IPS-NIHi7 (cell line): ENCODE results near the gene ALOX5.
"Not testable (repeated sequence)": the region's sequence is repeated elsewhere in the genome, so short reads cannot be mapped to it uniquely, and the experiment has no call there.

ENCODE experiments used
- DNase-seq: peaks from one replicate; pipeline ENCODE4 v3.0.0; 2012; ENCODE audit warnings: mixed read lengths; ENCODE audit errors: extremely low spot score

The ALOX5 gene

DNA sequence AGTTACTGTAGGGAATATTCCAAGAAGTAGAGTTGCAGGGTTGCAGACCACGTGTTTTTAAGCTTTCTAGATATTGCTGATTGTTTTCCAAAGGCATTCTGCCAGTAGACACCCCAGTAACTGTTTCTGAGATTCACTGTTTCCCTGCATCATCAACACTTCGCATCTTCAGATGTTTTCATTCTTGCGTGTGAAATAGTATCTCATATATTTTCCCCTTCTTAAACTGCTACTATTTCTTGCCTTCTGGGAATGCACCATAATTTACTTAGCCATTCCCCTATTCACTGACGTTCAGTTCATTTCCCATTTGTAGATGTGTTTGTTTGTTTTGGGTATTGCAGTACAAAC, 30.7 kb downstream of the ALOX5 start:
- no peak for DNase-seq

DNA sequence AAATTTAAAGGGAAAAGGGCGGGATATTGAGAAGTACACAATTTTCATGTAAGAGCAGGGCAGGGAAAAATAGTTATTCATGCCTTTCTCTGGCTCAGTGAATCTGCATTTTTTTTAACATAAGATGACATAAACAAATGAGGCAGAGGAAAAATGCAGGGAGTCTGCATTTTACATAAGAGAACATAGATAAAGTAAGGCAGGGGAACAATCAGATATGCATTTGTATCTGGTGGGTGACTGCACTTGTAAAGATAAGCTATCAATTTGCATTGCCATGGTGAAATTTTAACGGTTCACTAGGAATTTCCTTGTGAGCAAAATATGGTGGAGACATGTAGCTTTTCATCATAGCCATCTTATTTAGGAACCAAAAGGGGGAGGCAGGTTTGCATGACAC, 33.5 kb downstream of the ALOX5 start:
- no peak for DNase-seq

DNA sequence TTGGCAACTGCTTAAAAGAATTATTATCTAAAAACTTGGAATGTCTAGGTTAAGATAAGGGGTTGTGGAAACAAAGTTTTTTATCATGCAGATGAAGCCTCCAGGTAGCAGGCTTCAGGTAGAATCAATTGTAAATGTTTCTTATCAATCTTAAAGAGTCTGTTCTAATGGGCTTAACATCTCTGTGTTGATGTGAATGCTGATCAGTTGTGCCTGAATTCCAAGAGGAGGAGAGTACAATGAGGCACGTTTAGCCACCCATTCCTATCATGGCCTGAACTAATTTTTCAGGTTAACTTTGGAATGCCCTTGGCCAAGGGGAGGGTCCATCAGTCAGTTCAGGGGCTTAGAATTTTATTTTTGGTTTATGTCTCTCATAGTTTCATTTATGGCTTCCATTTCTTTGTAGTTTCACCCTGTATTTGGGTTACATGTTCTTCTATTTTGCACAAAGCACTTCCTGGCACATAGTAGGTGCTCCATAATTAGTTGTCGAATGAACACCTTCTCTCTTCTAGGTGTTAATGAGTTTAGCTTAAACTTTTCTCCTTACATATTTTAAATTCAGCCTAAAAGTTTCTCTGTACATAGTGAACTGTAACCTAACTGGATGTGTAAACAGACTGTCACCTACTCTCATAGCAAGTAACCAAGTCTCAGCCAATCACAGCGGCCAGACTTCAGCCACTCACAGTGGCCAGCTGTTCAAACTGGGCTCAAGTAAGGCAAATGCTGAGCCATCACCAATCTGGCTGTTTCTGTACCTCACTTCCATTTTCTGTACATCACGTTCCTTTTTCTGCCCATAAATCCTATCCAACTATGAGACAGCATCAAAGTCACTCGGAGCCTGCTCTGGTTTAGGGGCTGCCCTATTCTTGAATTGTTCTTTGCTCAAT, 34.7 kb downstream of the ALOX5 start:
- no peak for DNase-seq

DNA sequence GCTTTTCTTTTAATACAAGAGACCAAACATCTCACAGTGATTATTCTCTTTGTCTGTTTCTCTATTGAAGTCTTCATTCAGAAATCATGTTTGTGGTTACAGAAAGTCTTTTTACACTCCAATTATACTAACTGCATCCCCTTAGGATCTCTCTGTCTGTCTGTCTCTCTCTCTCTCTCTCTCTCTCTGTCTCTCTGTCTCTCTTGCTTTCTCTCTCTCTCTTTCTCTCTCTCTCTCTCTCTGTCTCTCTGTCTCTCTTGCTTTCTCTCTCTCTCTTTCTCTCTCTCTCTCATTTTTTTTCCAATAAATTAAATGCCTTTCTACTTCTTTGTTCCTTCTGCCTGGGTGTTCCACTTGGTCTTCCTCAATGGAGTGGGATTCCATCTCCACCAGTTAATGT, 35.3 kb downstream of the ALOX5 start:
- DNase-seq, result not testable (repeated sequence)

DNA sequence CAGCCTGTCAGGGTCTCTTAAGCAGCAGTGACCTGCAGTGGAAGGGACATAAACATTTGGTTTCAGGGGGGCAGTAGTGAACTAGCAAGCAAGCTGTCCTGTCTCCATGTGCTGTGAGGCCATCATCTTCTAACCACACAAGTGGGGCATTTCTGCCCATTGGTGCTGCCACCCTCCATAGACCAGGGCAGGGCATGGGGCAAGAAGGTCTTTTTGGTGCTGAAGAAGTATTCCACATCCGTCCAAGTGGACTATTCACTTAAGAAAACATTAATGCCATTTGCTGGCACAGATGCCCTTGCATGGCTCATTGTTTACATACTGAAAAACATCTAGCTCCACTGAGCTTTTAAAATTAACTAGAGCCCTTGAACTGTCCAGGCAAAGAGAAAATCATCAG, 35.8 kb downstream of the ALOX5 start:
- no peak for DNase-seq

DNA sequence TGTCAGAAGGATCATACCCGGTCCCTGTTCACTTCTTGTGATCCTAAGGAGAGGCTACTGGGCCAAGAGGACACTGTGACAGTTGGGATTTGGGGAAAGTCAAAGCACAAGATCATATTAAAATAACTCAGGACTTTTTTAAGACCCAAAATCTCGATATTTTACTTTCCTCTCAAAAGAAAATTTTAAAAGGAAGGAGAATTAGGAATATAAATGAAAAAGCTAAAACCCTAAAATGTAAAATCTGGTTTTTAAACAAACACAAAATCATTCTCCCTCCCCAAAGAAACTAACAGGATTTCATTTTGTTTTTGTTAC, 36.4 kb downstream of the ALOX5 start:
- DNase-seq, result no peak

DNA sequence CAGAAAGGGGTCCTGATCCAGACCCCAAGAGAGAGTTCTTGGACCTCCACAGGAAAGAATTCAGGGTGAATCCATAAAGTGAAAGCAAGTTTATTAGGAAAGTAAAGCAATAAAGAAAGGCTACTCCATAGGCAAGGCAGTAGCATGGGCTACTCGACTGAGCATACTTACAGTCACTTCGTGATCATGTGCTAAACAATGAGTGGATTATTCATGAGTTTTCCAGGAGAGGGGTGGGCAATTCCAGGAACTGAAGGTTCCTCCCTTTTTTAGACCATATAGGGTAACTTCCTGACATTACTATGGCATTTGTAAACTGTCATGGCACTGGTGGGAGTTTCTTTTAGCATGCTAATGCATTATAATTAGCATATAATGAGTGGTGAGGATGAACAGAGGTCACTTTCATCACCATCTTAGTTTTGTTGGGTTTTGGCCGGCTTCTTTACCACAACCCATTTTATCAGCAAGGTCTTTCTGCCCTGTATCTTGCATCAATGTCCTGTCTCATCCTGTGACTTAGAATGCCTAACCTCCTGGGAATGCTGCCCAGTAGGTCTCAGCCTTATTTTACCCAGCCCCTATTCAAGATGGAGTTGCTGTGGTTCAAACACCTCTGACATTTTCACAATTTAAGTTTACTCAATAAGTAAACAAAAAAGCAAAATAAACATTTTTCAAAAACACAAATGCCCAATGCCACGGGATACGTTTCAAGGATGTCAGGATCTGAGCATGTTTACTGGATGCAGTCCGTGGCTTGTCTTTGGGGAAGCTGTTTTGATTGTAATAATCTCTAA, 37.0 kb downstream of the ALOX5 start:
- no peak for DNase-seq

DNA sequence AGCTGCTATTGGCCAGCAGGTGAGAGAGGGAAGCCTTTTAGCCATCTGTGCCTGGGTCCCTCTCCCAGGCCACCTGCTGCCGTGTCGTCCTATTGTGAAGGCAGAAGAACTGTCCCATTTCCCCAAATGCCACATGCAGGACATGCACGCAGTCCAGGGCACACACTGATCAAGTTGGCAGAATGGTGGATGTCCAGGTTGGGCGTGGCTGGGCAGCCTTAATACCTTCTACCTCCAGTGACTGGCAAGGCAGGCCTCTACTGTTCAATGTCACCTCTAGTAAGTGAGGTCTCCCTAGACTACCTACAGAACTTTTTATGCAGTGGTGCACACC, 37.6 kb downstream of the ALOX5 start:
- DNase-seq, result no peak

DNA sequence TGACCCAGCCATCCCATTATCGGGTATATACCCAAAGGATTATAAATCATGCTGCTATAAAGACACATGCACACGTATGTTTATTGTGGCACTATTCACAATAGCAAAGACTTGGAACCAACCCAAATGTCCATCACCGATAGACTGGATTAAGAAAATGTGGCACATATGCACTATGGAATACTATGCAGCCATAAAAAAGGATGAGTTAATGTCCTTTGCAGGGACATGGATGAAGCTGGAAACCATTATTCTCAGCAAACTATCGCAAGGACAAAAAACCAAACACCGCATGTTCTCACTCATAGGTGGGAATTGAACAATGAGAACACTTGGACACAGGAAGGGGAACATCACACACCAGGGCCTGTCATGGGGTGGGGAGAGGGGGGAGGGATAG, 41.0 kb downstream of the ALOX5 start:
- not testable (repeated sequence) for DNase-seq

DNA sequence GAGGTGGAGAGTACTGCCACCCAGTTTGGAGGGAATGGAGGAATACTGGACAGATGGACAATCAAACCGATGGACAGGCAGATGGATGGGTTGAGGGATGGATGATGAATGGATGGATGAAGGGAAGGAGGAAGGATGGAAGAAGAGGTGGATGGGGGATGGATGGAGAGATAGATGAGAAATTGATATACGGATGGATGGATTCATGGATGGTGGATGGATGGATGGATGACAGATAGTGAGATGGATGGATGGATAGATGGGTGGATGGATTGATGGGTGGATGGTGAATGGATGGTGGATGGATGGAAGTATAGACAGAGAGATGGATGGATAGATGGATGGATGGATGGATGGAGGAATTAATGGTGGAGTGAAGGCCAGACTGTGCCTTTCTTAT, 42.6 kb downstream of the ALOX5 start:
- no peak for DNase-seq

DNA sequence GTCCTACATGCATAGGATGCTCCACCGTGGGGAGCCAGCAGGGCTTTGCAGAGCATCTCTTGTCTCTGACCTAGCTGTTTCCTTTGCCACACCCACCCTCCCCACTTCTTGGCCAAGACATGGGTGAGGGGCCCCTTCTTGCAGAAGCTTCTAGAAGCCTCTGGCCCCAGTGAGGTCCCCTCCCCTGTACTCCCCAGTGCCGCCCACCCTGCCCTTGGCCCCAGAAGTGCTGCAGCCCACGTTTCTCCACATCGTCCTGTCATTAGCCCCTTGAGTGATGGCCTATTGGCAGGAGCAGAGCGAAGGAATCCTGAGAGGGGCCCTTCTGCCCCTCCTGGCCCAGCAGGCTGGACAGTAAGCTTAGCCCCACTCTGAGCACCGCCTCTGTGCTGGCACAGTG, 43.7 kb downstream of the ALOX5 start:
- no peak for DNase-seq

DNA sequence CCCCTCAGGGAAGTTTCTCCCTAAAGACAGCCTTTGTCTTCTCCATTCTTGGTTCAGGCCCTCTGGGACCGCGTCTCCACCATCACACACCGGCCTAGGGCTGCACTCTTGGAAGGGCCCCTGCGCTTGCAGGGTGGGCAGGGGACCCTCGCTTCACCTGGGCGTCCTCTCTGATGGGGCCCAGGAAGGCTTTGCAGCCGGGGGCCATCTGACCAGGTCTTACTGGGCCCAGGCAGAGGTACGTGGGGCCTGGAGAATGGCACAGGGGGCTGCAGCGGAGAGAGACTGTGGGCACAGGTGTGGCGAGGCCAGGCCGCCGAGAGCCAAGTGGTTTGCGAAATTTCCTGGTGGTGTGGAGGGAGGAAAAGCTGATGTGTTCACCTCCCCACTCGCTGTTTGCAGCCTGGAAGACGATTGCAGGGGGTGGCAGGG, 44.4 kb downstream of the ALOX5 start:
- DNase-seq, result no peak

DNA sequence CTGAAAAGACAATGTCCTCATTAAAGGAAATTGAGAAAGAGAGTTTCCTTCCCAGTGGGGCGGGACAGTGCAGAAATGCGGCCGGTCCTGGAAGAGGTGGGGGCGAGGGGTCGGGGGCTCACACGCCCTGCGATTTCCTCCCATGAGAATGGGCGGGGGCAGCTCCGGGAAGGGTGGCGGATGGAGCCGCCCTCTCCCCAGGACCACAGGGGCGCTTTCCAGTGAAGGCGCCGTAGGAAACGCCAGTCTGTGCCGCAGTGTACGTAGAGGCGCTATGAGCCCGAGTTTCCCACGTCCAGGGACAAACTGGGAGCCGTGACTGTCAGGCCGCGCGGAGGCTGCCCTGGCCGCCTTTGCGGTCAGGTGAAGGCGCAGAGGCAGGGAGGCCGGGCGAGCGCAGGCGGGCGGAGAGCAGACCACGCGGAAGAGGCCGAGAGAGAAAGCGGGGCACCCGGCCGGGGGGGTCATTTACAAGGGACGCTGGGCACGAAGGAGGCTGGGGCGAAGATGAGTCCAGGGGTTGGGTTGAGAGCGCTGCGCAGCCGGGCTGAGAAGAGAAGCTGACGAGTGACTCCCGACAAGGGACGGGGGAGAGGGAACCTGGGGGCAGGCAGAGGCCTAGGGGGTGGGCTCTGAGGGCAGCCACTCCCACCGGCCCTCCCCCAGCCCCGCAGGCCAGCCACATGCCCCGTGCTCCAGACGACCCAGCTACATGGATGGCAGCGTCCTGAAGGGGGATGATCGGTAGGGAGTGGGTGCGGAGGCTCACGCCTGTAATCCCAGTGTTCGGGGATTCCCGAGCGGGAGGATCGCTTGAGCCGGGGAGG, 45.0 kb downstream of the ALOX5 start:
- DNase-seq, result peak; percentile 91

DNA sequence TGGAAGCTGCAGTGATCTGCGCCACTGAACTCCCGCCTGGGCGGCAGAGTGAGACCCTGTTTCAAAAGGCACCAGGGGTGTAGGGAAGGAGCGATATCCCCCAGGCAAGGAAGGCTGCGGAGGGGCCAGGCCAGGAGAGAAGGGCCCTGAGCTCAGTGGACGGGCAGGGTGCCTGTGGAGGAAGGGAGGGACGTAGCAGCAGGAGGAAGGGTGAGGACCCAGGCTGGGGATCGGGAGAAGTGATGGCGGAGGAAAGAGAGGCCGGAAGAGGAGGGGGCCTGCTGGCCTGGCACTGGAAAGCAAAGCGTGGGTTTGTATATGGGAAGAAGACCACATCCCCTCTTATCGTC, 45.6 kb downstream of the ALOX5 start:
- peak; percentile 28 for DNase-seq

DNA sequence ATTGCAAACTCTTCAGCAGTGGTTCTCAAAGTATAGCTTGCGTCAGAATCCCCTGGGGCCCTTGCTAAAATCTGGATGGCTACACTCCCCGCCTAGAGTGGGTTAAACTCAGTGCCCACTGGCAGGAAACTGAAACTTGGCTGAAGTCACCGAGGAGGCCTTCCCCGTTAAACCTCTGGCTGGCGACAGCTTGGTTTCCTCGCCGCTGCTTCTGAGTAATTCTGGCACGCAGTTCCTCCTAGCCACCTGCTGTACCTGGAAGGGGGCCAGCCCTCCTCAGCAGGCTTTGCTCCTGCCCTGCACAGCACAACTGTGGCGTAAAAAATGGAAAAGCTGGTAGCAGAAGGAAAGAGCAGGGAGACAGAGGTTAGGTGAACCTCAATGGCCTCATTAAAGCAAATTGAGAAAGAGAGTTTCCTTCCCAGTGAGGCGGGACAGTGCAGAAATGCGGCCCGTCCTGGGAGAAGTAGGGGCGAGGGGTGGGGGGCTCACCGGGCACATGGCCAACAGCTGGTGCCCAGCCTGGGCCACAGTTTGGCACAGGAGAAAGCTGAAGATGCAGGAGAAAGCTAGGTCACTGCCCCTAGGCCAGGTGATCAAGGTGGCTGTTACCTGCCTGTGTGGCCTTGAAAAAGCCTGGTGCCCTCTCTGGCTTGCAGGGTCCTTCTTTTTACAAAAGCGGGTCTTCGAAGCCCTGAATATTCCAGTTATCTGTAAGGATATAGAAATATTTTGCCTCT, 46.6 kb downstream of the ALOX5 start:
- DNase-seq, result no peak

DNA sequence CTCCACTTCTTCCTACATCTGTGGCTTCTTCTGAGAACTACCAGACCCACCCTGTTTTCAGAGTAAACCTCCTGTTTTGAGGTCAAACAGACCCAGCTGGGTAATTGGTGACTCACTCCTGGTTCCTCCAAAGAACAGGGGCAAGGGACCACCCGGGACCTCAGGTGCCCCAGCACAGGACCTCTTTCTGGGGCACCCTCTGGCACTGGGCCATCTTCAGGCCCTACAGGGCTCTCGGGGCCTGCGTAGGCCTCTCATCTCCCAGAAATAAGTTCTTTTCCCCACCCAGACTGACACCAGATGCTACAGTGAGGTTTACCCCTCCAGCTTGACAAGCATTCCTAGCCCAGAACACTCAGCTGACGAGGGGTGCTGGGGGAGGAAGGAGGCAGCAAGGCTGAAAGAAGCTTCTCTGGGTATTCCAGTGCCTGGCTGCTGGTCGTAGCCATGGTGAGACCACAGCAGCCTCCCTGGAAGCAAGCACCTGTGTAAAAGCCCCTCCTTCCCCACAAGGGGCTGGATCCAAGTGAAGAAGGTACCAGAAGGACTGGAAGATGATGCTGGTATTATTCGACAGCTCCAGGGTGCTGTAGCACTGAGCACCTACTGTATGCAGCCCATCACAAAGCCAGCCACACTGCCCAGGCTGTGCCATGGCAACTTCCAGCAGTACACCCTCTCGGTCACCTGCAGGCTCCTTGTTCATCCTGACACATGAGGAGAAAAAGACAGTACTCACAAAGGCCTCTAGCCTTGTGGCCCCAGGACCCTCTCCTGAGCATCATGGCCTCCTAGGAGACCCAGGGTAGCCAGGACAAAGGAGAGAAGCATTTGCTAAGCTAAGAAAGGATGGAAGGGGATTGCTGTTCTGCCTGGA, 47.4 kb downstream of the ALOX5 start:
- no peak for DNase-seq

DNA sequence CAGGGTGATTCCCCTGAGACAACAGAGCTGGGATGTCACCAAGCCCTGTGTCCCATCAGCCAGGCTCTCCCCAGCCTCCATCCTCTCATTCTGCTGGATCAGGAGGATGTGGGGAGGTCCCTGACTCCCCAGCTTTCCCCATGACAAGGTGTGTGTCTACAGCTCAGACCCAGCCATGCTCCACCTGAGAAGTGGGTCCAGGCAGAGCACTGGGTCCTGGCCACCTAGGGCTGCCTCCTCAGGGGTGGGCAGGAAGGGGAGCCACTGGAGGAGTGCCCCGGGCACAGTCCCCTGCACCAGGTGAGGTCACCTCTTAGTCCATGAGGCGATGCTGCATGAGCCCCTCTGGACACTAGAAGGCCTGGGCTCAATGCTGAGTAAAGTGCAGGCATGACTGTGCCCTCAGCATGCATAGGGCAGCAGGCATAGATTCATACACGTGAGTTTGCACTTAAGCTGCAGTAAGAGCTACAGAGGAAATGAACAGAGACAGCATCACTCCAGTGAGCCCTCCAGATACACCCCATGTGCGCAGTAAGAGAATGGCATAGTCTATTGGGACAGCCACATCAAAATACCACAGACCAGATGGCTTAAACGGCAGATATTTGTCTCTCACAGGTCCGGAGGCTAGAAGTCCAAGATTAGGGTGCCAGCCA, 48.3 kb downstream of the ALOX5 start:
- DNase-seq, result no peak

- DNase-seq, result no peak
Observed at GRCh38 chr10:45422866-45423659, 49.0 kb downstream of the ALOX5 start.

GRCh38 chr10:45423976-45424499, 50.0 kb downstream of the ALOX5 start:
- no peak for DNase-seq
